HepG2 (cell line): ENCODE measurements around the gene DCC. TPM values are rescaled to one million over a fixed set of nuclear protein-coding genes. Genes with fewer than 3 reads are reported as not detected.

Experiments
- ATAC-seq: fragments of 200-7000 bp; cut with Tn5 transposase; 3 replicates; pipeline ENCODE4 v1.9.1; 2020; ENCODE audit warnings: mild to moderate bottlenecking, moderate library complexity
- BruUV-seq: library from RNA; stranded (reverse); fragments of 400-500 nt; replicated peaks from 2 replicates; lab custom pipeline; 2021; lab: Mats Ljungman, UMichigan
- CTCF ChIA-PET: fragments of 300-600 bp; formaldehyde crosslinking; extraction: SDS; loops from one replicate; lab custom pipeline; 2021; ENCODE audit warnings: low total read pairs, inconsistent platforms, low intra/inter-chr PET ratio; lab: Yijun Ruan, JAX
- POLR2A ChIA-PET: fragments of 350-600 bp; sonication (Branson Sonifier 250); formaldehyde crosslinking; loops from one replicate; lab custom pipeline; 2020; ENCODE audit warnings: antibody characterized with exemption, inconsistent platforms; lab: Yijun Ruan, JAX
- DNase-seq: peaks from one replicate; pipeline ENCODE4 v3.0.0-alpha.2; 2015; ENCODE audit warnings: low spot score
- FAIRE-seq: peaks from 3 replicates; lab custom pipeline; 2011; peaks lifted over from hg19 to GRCh38; lab: Jason Lieb, UNC
- H2AFZ ChIP-seq: one replicate; pipeline ENCODE4 v1.6.1; 2011; ENCODE audit warnings: low read length, inconsistent platforms
- H3K27ac ChIP-seq: fragments of 300-600 bp; 3 replicates; pipeline ENCODE4 v1.8.0; 2011; ENCODE audit warnings: mixed run types, mild to moderate bottlenecking, mixed read lengths, low read length, inconsistent platforms; ENCODE audit not compliant: insufficient read depth; ENCODE audit errors: extremely low read length
- H3K27me3 ChIP-seq, 2 experiments: fragments of 200-600 bp in 1 of 2; 2 replicates in 1 of 2; 3 replicates in 1 of 2; pipeline versions ENCODE4 v1.6.0 to v1.8.0; 2011; ENCODE audit warnings: low read length in 2 of 2, mild to moderate bottlenecking in 2 of 2, moderate library complexity in 2 of 2, inconsistent platforms in 1 of 2; ENCODE audit not compliant: insufficient read depth in 2 of 2, control insufficient read depth in 1 of 2
- H3K36me3 ChIP-seq, 2 experiments: fragments of 200-600 bp in 1 of 2; replicated peaks in 1 of 2; 2 replicates in 1 of 2; 3 replicates in 1 of 2; pipeline versions ENCODE4 v1.5.1 to v1.8.0; 2011; ENCODE audit warnings: low read length in 2 of 2, inconsistent platforms in 1 of 2; ENCODE audit not compliant: insufficient read depth in 2 of 2, control insufficient read depth in 1 of 2
- H3K4me1 ChIP-seq: 2 replicates; pipeline ENCODE4 v1.5.1; 2012; ENCODE audit warnings: low read length, inconsistent platforms; ENCODE audit not compliant: insufficient read depth
- H3K4me2 ChIP-seq: 2 replicates; pipeline ENCODE4 v1.6.0; 2011; ENCODE audit warnings: low read depth, low read length, inconsistent platforms
- H3K4me3 ChIP-seq, 3 experiments: fragments of 200-600 bp in 1 of 3; sonication (generic), shearing (Covaris generic) in 1 of 3; replicated peaks in 1 of 3; 2 replicates each; pipeline ENCODE4 v1.5.1; 2011 to 2016; ENCODE audit warnings: low read length in 3 of 3, inconsistent platforms in 2 of 3, low read depth in 2 of 3, mild to moderate bottlenecking in 2 of 3, control low read depth in 1 of 3, mixed read lengths in 1 of 3; ENCODE audit not compliant: insufficient read depth in 1 of 3
- H3K79me2 ChIP-seq: one replicate; pipeline ENCODE4 v1.6.1; 2011; ENCODE audit warnings: low read length, inconsistent platforms; ENCODE audit not compliant: insufficient read depth
- H3K9ac ChIP-seq: 2 replicates; pipeline ENCODE4 v1.6.0; 2011; ENCODE audit warnings: mild to moderate bottlenecking, low read depth, low read length, inconsistent platforms; ENCODE audit not compliant: insufficient read depth
- H3K9me3 ChIP-seq: 2 replicates; pipeline ENCODE4 v1.5.1; 2012; ENCODE audit warnings: mild to moderate bottlenecking, low read length
- H4K20me1 ChIP-seq: 2 replicates; pipeline ENCODE4 v1.6.0; 2011; ENCODE audit warnings: inconsistent platforms, mild to moderate bottlenecking, low read length, moderate library complexity; ENCODE audit not compliant: insufficient read depth
- CCDC6 ChIP-seq: sonication (generic); formaldehyde crosslinking; IDR thresholded peaks from 2 replicates; pipeline ENCODE4 v1.8.1; 2022; ENCODE audit warnings: mild to moderate bottlenecking, missing genetic modification reagents, moderate library complexity
- GATAD1 ChIP-seq: IDR thresholded peaks from 2 replicates; pipeline ENCODE4 v1.6.1; 2016; ENCODE audit warnings: missing genetic modification reagents, missing compliant biosample characterization
- ZC3H4 ChIP-seq: sonication (generic); formaldehyde crosslinking; IDR thresholded peaks from 2 replicates; pipeline ENCODE4 v1.4.0; 2020; ENCODE audit warnings: missing genetic modification reagents, borderline replicate concordance
- ZNF101 ChIP-seq: sonication (generic); formaldehyde crosslinking; IDR thresholded peaks from 2 replicates; pipeline ENCODE4 v1.4.0; 2020; ENCODE audit warnings: mild to moderate bottlenecking, low read depth, missing genetic modification reagents, borderline replicate concordance
- ZNF343 ChIP-seq: sonication (generic); formaldehyde crosslinking; IDR thresholded peaks from 2 replicates; pipeline ENCODE4 v1.4.0; 2020; ENCODE audit warnings: mild to moderate bottlenecking, missing genetic modification reagents
- ZNF431 ChIP-seq: sonication (generic); formaldehyde crosslinking; IDR thresholded peaks from 2 replicates; pipeline ENCODE4 v1.9.0; 2022; ENCODE audit warnings: missing genetic modification reagents, low read depth, mild to moderate bottlenecking, borderline replicate concordance
- ZNF660 ChIP-seq: sonication (generic); formaldehyde crosslinking; IDR thresholded peaks from 2 replicates; pipeline ENCODE4 v1.5.1; 2020; ENCODE audit warnings: mild to moderate bottlenecking, low read depth, missing genetic modification reagents, borderline replicate concordance
- WGBS: methylation state at CpG from one replicate; pipeline ENCODE4 v1.1.6; 2017; ENCODE audit warnings: low lambda C conversion rate; 5-methylcytosine and 5-hydroxymethylcytosine counted together
- in situ Hi-C: cut with HindIII; loops from 2 replicates; pipeline ENCODE4 v1.10.0; 2017; ENCODE audit warnings: low pct_unique_long_range_greater_than_20kb; ENCODE audit not compliant: extremely low pct_ligation_motif_present
- intact Hi-C: fragments of 100-400 bp; cut with micrococcal nuclease; formaldehyde crosslinking; loops from one replicate; pipeline ENCODE4 v1.10.0; 2022; ENCODE audit not compliant: unreplicated experiment
- polyA plus RNA-seq, 8 experiments: library from polyadenylated mRNA; depleted of rRNA in 3 of 8; stranded (reverse) in 7 of 8; unstranded in 1 of 8; fragments of >200 nt; fragmentation: Illumina TruSeq in 4 of 8; extraction: Trizol in 4 of 8; gene quantifications; 2 replicates each; pipeline versions ENCODE4 v1.2.1 to v1.2.3, GENCODE V29; 2011 to 2016; ENCODE audit warnings: low read depth in 4 of 8, missing spikeins in 1 of 8, mixed read lengths in 1 of 8; ENCODE audit not compliant: insufficient read depth in 1 of 8
- total RNA-seq, 5 experiments: library from RNA; depleted of rRNA; stranded (reverse); fragments of >200 nt; fragmentation: Illumina TruSeq; extraction: Trizol; gene quantifications; 2 replicates each; pipeline ENCODE4 v1.2.3, GENCODE V29; 2016; ENCODE audit warnings: low read depth in 1 of 5
- TF ChIP-seq, protein P1 (sequence below): sonication (generic); formaldehyde crosslinking; IDR thresholded peaks from 2 replicates; pipeline ENCODE4 v1.4.0; 2020; ENCODE audit warnings: mild to moderate bottlenecking, missing genetic modification reagents
- TF ChIP-seq, protein P2 (sequence below): IDR thresholded peaks from 2 replicates; pipeline ENCODE4 v1.6.1; 2016

The DCC gene
- total and polyA plus RNA-seq, 2 of the 13 experiments (the other 11 are each of a cell fraction or from before 2014, with no cell fraction given): not detected

DNA sequence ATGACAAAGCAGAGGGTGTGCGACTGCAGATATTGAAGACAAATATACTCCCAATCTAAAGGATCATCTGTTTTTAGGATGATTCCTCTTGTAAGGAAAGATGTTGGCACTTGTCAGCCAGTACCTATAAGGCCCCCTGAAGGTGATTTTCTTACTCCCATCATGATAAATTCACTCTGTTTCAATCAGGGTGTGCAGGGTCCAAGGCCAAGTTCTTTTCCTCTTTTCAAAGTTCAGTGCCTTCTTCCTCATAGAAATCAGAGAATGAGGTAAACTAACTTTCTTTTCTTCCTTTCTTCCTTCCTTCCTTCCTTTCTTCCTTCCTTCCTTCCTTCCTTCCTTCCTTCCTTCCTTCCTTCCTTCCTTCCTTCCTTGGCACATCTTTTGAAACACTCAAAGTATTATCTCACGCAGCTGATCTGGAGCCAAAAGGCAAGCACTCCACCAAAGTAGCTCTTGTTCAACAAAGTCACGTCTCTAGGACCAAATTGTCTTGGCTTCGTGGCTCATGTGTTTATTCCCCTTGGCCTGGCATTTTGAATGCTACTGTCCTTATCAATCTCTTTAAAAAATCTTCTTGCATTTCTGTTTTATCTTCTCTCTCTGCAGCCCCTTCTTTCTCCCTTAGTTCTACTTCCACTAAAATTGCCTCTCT lies 87.7 kb downstream of the DCC start:
- intact Hi-C loops (no loop called here), in situ Hi-C loops (no loop called here)
- H3K4me1 ChIP-seq: no peaks in the 10 kb centered on the region
- no peak for FAIRE-seq
- no peaks in the 10 kb centered on the region for H3K36me3 ChIP-seq
- H4K20me1 ChIP-seq: no peaks in the 10 kb centered on the region
- BruUV-seq: no TSS peak
- 36% methylated on average over 4 of the region's 4 CpGs for WGBS
- ChIA-PET POLR2A (no interaction called here), CTCF (no interaction called here)
- H3K9ac ChIP-seq: no peak overlapping the region
- no peak overlapping the region for H2AFZ ChIP-seq
- H3K79me2 ChIP-seq: no peaks in the 10 kb centered on the region
- no peak for DNase-seq
- H3K9me3 ChIP-seq: no peaks in the 10 kb centered on the region
- H3K27ac ChIP-seq: no peak overlapping the region
- ATAC-seq: no peak
- H3K27me3 ChIP-seq: no peaks in the 10 kb centered on the region
- no peak overlapping the region for H3K4me3 ChIP-seq
- TF ChIP-seq GATAD1 (CRISPR knock-in tag) (no peak), ZNF431 (no peak), ZC3H4 (CRISPR knock-in tag) (no peak), ZNF343 (CRISPR knock-in tag) (no peak), CCDC6 (CRISPR knock-in tag) (no peak), ZNF101 (CRISPR knock-in tag) (no peak), ZNF660 (CRISPR knock-in tag) (no peak)
- TF ChIP-seq, protein P1, sequence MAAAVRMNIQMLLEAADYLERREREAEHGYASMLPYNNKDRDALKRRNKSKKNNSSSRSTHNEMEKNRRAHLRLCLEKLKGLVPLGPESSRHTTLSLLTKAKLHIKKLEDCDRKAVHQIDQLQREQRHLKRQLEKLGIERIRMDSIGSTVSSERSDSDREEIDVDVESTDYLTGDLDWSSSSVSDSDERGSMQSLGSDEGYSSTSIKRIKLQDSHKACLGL (CRISPR knock-in tag): no peak
- TF ChIP-seq, protein P2, sequence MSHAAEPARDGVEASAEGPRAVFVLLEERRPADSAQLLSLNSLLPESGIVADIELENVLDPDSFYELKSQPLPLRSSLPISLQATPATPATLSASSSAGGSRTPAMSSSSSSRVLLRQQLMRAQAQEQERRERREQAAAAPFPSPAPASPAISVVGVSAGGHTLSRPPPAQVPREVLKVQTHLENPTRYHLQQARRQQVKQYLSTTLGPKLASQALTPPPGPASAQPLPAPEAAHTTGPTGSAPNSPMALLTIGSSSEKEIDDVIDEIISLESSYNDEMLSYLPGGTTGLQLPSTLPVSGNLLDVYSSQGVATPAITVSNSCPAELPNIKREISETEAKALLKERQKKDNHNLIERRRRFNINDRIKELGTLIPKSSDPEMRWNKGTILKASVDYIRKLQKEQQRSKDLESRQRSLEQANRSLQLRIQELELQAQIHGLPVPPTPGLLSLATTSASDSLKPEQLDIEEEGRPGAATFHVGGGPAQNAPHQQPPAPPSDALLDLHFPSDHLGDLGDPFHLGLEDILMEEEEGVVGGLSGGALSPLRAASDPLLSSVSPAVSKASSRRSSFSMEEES: no peak
- H3K4me2 ChIP-seq: no peak overlapping the region
